ENCODE results near the gene LTBP3. TPM values are rescaled to one million over a fixed set of nuclear protein-coding genes. Genes with fewer than 3 reads are reported as not detected.

Gene LTBP3
- total RNA-seq, 4 donors from 2014 or later: 48.7 to 467 (median 140) TPM

DNA sequence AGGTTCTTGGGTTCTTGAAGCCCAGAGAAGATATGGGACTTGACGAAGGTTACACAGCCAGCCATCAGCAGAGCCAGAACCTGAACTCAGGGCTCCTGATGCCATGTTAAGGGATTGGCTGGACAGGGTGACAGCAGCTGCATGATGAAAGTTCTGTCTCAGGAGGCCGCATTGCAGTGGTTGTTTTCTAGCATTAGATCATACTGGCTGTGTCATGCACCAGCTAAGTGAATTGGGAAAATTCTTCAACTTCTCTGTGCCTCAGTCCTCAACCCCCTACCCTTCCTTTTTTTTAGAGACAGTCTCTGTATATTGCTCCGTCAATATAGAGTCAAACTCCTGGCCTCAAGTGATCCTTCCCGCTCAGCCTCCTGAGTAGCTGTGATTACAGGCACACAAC is 5.4 kb upstream of the LTBP3 start:
- H3K9me3 ChIP-seq: no peaks in the 10 kb centered on the region
- TF ChIP-seq CTCF (IDR thresholded peaks at IDR 0.05) (no peak), EP300 (IDR thresholded peaks at IDR 0.05; ENCODE audit: low read depth) (no peak), POLR2AphosphoS5 (IDR thresholded peaks at IDR 0.05) (no peak)
- no peak overlapping the region for H3K27ac ChIP-seq
- peaks cover 25 to 44% (median 28%) of the 10 kb centered on the region in 4 donors for H3K4me1 ChIP-seq
- no peak overlapping the region for H3K4me3 ChIP-seq
- H3K36me3 ChIP-seq: no peaks in the 10 kb centered on the region
- DNase-seq: no peak
- WGBS, 2 donors (ENCODE audit: low coverage in 1 of 2): 87 to 98% methylated on average over 3 to 4 of the region's 4 CpGs
- in situ Hi-C loops (cut with MboI; ENCODE audit: low pct_ligation_motif_present in 1 of 4, low pct_unique_long_range_greater_than_20kb in 1 of 4, low sequenced_read_pairs in 3 of 4) (no loop called here), intact Hi-C loops (cut with DNase I; ENCODE audit: low total_unique reads) (no loop called here)
- no peaks in the 10 kb centered on the region for H3K27me3 ChIP-seq

DNA sequence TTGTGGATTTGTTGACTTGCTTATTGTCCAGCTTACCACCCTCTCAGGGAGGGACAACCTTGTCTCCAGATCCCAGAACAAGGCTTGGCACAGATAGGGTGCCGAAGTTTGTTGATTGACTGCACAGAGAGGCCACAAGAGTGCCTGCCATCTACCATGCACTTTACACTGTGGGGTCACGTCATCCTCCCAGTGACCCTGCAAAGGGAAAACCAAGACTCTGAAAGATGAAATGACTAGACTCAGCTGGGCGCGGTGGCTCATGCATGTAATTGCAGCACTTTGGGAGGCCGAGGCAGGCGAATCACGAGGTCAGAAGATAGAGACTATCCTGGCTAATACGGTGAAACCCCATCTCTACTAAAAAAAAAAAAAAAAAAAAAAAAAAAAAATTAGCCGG is 4.6 kb upstream of the LTBP3 start:
- TF ChIP-seq POLR2AphosphoS5 (IDR thresholded peaks at IDR 0.05): no peak
- no peak for TF ChIP-seq CTCF (IDR thresholded peaks at IDR 0.05)
- no peak for TF ChIP-seq POLR2A (IDR thresholded peaks at IDR 0.05)
- TF ChIP-seq EP300 (IDR thresholded peaks at IDR 0.05; ENCODE audit: low read depth): no peak
- 88 to 89% methylated on average over 9 of the region's 9 CpGs for WGBS, 2 donors (ENCODE audit: low coverage in 1 of 2)
- no peaks in the 10 kb centered on the region for H3K9me3 ChIP-seq
- intact Hi-C loops (cut with DNase I; ENCODE audit: low total_unique reads): no loop called here
- DNase-seq: no peak
- H3K4me1 ChIP-seq: peaks cover 24 to 38% (median 29%) of the 10 kb centered on the region in 4 donors
- in situ Hi-C loops (cut with MboI; ENCODE audit: low pct_ligation_motif_present in 1 of 4, low pct_unique_long_range_greater_than_20kb in 1 of 4, low sequenced_read_pairs in 3 of 4): no loop called here
- no peak overlapping the region for H3K4me3 ChIP-seq
- H3K27me3 ChIP-seq: no peaks in the 10 kb centered on the region
- no peaks in the 10 kb centered on the region for H3K36me3 ChIP-seq
- H3K27ac ChIP-seq: no peak overlapping the region

DNA sequence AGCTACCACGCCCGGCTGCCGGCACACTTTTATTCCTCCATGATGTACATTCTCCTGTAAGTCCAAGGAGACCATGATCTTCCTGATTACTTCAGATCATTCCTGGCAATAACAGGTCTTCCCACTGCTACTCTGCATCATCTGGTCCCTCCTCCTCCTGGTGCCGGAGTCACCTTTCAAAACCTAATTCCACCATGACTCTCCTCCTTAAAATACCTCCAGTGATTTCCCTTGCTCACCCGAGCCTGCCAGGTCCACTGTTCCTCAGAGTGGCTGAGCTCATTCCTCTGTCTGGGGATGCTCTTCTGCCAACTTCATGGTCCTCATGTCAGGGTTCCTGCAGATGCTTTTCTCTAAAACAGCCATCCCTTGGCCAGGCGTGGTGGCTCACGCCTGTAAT is 3.9 kb upstream of the LTBP3 start:
- H3K4me1 ChIP-seq: peaks cover 24 to 42% (median 31%) of the 10 kb centered on the region in 4 donors

More for the DNA sequence above, 3.9 kb upstream of the LTBP3 start:
- in situ Hi-C loops (cut with MboI; ENCODE audit: low pct_ligation_motif_present in 1 of 4, low pct_unique_long_range_greater_than_20kb in 1 of 4, low sequenced_read_pairs in 3 of 4) (no loop called here), intact Hi-C loops (cut with DNase I; ENCODE audit: low total_unique reads) (no loop called here)
- no peaks in the 10 kb centered on the region for H3K36me3 ChIP-seq
- 83% methylated on average over 4 to 7 of the region's 7 CpGs for WGBS, 2 donors (ENCODE audit: low coverage in 1 of 2)
- H3K4me3 ChIP-seq: no peak overlapping the region
- H3K9me3 ChIP-seq: no peaks in the 10 kb centered on the region
- TF ChIP-seq POLR2AphosphoS5 (IDR thresholded peaks at IDR 0.05) (no peak), POLR2A (IDR thresholded peaks at IDR 0.05) (no peak), CTCF (IDR thresholded peaks at IDR 0.05) (no peak), EP300 (IDR thresholded peaks at IDR 0.05; ENCODE audit: low read depth) (no peak)
- H3K27me3 ChIP-seq: no peaks in the 10 kb centered on the region
- DNase-seq: no peak
- no peak overlapping the region for H3K27ac ChIP-seq

Data from transverse colon (tissue), 4 donors.